GM19238 (cell line): Measurements from ENCODE around the gene GARIN3.
A peak's percentile ranks its signal among the peaks of the same experiment; 100 is the strongest.
"Not testable (repeated sequence)": the region's sequence is repeated elsewhere in the genome, so short reads cannot be mapped to it uniquely, and the experiment has no call there.

Source experiments
- DNase-seq: peaks from one replicate; pipeline ENCODE4 v3.0.0; 2011; ENCODE audit warnings: low spot score; ENCODE audit not compliant: insufficient read length

GARIN3 gene

GRCh38 chr5:157185122-157185521, 19.1 kb upstream of the GARIN3 start:
- DNase-seq = not testable (repeated sequence)

GRCh38 chr5:157184117-157184670, 18.1 kb upstream of the GARIN3 start:
- no peak for DNase-seq

- no peak for DNase-seq
Observed at GRCh38 chr5:157182143-157182757, 16.2 kb upstream of the GARIN3 start.

GRCh38 chr5:157180374-157181264, 14.6 kb upstream of the GARIN3 start, which contains the start of gene ITK:
ITK (plus strand) TSS chr5:157180840; CDS start chr5:157180978, 138 bp downstream.
- no peak for DNase-seq

GRCh38 chr5:157178966-157179365, 12.9 kb upstream of the GARIN3 start:
- no peak for DNase-seq

- DNase-seq = no peak
Observed at GRCh38 chr5:157177953-157178352, 11.9 kb upstream of the GARIN3 start.

- no peak for DNase-seq
Observed at GRCh38 chr5:157175071-157175612, 9.1 kb upstream of the GARIN3 start.

- DNase-seq = peak; percentile 45
Observed at GRCh38 chr5:157172403-157172802, 6.3 kb upstream of the GARIN3 start.

- no peak for DNase-seq
Observed at GRCh38 chr5:157168286-157168685, 2.2 kb upstream of the GARIN3 start.

GRCh38 chr5:157167214-157167621, 1.2 kb upstream of the GARIN3 start:
- DNase-seq = no peak

GRCh38 chr5:157165668-157166067, 396 bp downstream of the GARIN3 start:
- no peak for DNase-seq

GRCh38 chr5:157165261-157165660, 803 bp downstream of the GARIN3 start:
- DNase-seq = no peak

GRCh38 chr5:157164521-157164920, 1.5 kb downstream of the GARIN3 start:
- no peak for DNase-seq

GRCh38 chr5:157162919-157163510, 3.0 kb downstream of the GARIN3 start:
- DNase-seq = no peak

GRCh38 chr5:157161996-157162395, 4.1 kb downstream of the GARIN3 start:
- no peak for DNase-seq

- DNase-seq = no peak
Observed at GRCh38 chr5:157160001-157160400, 6.1 kb downstream of the GARIN3 start.

GRCh38 chr5:157159209-157159751, 6.8 kb downstream of the GARIN3 start:
- no peak for DNase-seq

GRCh38 chr5:157157293-157157891, 8.7 kb downstream of the GARIN3 start:
- no peak for DNase-seq

GRCh38 chr5:157155297-157155696, 10.8 kb downstream of the GARIN3 start:
- DNase-seq = no peak

- DNase-seq = no peak
Observed at GRCh38 chr5:157150995-157151394, 15.1 kb downstream of the GARIN3 start.
